ENCODE results near the gene ZNF217. TPM values are rescaled to one million over a fixed set of nuclear protein-coding genes. Genes with fewer than 3 reads are reported as not detected.

The ZNF217 gene
- total RNA-seq, 2 experiments from 2014 or later, result 133 to 144 TPM

DNA sequence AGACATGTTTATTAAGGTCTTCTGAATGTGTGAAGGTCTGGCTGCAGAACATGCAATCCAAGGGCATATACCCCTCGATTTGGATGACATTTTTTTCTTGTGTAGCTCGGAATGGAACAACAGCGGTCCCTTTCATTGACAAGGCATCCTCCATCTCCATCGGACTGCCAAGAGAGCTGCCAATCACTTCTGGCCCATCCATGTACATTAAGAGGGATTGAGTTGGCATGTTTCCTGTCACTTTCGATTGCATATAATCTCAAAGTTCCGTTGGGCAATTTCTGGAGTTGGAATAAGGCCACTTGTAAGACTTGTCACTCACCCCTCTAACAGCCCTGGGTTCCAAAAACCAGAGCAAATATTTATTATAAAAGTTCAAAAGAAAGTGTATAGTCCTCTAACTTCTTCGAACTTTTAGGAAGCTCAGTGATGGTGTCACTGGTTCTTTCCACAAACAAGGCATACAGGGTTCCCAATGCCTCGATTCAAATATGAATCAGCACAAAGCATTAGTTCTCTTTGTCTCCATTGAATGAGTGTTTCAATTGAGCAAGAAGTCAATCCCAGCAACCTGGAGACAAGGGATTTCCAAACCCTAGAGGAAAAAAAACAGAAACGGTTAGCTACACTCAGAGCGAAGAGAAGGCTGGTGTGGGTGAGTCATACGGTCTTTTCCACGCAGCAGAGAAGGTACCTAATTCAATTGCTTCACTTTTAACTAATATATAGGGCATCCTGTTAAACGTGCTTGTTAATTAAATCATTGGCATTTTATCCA, 10.9 kb downstream of the ZNF217 start:
- Mint-ChIP-seq H3K27ac (peak overlapping the region; percentile 92), H3K4me3 (peak overlapping the region; percentile 96), H3K9me3 (no peaks in the 10 kb centered on the region), H3K27me3 (no peaks in the 10 kb centered on the region), H3K36me3 (peaks cover 59% of the 10 kb centered on the region), H3K4me1 (peaks cover 65% of the 10 kb centered on the region)
- DNase-seq (no peak), ATAC-seq (ENCODE audit: low read depth) (peak; percentile 32)
- POLR2A ChIA-PET, result interaction anchor here (0.6 to 5.9 kb wide), 13 partner anchors 10 to 496 kb away, joined by 3 to 109 read pairs (median 3); partner anchors contain the start of gene ZNF217

DNA sequence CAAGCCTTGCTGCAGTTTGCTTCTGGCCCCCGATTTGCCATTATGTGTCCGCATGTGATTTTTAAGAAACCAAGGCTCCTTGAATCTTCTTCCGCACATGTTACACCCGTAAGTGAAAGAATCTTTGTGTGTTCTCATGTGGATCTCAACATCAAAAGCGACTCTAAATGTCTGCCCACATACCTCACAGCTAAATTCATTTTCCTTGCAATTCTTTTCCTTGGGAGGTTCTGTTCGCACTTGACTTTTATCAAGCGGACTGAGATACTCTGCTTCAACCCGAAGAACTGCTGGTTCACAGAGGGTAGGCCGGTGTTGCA, 11.4 kb downstream of the ZNF217 start:
- Mint-ChIP-seq H3K27me3 (no peaks in the 10 kb centered on the region), H3K9me3 (no peaks in the 10 kb centered on the region), H3K36me3 (peaks cover 65% of the 10 kb centered on the region), H3K4me3 (peak overlapping the region; percentile 96), H3K4me1 (peaks cover 70% of the 10 kb centered on the region), H3K27ac (peak overlapping the region; percentile 92)
- ATAC-seq (ENCODE audit: low read depth) (no peak), DNase-seq (no peak)
- POLR2A ChIA-PET, result interaction anchor here (0.8 to 5.9 kb wide), 7 partner anchors 11 to 356 kb away, joined by 3 to 109 read pairs (median 3); partner anchors contain the start of gene ZNF217

DNA sequence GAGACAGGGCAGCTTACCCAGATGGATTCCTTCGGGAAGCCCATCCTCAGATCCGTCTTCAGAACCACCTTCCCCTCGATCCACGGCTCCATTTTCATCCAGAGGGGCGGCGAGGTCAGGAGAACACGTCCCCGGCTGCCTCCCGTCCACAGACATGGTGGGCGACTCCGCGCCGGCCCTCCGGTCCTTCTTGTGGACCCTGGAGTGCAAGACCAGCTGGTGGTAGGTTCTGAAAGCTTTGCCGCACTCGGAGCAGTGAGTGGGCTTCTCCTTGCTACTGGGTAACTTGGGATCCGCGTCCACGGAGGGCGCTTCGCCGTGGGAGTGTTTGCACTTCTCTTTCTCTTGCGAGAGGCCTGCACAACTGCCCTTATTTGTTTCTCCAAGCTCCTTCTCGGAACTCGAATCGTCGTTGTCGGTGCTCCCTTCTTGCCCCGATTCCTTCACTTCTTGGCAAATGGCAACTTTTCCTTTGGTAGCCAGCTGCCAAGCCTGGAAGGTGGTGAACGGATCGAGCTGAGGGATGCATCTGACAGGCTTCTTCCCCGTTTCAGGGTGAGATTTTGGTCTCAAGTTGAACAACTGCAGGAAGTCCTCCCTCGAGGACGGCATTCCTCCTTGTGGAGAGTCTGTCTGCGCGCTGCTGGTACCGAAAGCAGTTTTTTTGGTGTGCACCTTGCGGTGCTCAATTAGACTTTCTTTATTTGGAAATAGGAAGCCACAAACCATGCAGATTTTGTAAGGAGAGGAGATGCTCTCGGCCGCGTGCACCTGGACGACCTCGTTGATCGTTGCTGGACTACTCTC, 12.0 kb downstream of the ZNF217 start:
- peak; percentile 15 for ATAC-seq (ENCODE audit: low read depth)
- DNase-seq, result no peak
- peaks cover 74% of the 10 kb centered on the region for H3K4me1 Mint-ChIP-seq
- peak overlapping the region; percentile 96 for H3K4me3 Mint-ChIP-seq
- POLR2A ChIA-PET, result interaction anchor here (0.6 to 5.9 kb wide), 6 partner anchors 11 to 357 kb away, joined by 3 to 109 read pairs (median 3); partner anchors contain the start of gene ZNF217
- peaks cover 68% of the 10 kb centered on the region for H3K36me3 Mint-ChIP-seq
- no peaks in the 10 kb centered on the region for H3K27me3 Mint-ChIP-seq
- no peaks in the 10 kb centered on the region for H3K9me3 Mint-ChIP-seq
- peak overlapping the region; percentile 92 for H3K27ac Mint-ChIP-seq

DNA sequence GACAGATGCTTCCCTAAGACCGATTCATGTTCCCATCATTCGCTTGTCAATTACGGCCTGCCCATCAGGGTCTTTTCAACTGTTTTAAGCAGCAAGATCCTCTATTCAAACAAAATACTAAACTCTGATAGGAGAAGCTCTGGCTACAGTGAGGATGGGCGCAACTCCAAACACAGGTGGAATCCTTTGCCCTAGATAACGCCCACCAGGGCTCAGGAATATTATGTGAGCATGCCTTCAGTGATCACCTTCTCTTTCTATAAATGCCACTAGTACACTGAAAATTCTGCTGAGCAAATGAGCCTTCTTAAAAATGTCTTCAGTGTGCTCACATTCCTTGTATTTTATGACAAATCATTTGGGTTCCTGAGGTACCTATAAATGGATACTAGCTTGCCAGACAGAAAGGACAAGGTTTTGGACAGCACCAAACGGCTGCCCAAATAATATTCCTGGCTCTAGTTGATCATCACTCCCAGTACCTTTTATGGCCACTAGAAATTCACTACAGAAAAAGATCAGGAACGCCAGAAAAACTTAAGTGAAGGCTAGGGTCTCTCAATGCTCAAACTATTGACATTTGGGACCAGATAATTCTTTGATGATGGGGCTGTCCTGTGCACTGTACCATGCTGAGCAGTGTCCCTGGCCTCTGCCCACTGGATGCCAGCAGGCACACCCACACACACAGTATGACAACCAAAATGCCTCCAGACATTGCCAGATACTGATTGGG, 13.1 kb downstream of the ZNF217 start:
- H3K36me3 Mint-ChIP-seq, result peaks cover 72% of the 10 kb centered on the region
- H3K27ac Mint-ChIP-seq, result peak overlapping the region; percentile 92
- ATAC-seq (ENCODE audit: low read depth) (no peak), DNase-seq (no peak)
- POLR2A ChIA-PET, result interaction anchor here (0.8 to 5.9 kb wide), 8 partner anchors 12 to 357 kb away, joined by 3 to 109 read pairs (median 6); partner anchors contain the start of gene ZNF217
- no peaks in the 10 kb centered on the region for H3K9me3 Mint-ChIP-seq
- no peaks in the 10 kb centered on the region for H3K27me3 Mint-ChIP-seq
- H3K4me3 Mint-ChIP-seq, result peak overlapping the region; percentile 96
- H3K4me1 Mint-ChIP-seq, result peaks cover 74% of the 10 kb centered on the region

DNA sequence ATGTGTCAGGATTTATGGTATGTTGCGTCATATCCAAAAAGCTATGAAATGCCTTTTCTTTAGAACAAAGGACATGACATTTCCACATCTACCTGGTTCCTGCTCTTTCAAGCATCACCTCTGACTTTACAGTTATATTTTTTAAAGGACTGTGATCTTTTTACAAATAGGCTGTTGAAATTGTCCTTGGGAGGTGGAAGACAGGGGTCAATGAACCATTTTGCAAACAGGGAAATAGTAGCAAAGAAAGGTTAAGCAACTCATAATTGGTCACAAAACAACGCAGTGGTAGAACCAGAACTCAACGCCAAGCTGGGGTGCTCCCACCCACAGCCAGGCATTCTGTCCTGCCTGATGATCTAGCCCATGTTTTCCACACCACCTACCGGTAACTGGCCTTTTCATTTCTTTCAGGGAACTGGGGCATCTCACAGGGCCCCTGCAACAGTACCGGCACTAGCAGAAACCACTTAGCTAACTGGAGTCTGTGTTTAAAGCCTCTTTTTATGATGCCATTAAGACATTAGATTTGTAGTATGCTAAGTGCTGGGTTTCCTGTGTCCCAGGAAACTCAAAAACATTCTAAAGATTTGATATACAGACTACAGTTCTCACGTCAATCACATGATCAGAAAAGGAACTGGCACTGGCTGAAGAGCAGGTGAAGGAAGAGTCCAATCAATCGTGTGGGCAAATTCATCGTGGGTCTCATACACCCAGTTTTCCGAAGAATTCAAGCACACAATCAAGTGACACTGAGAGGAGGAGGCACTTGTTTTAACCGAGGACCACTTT, 13.9 kb downstream of the ZNF217 start:
- Mint-ChIP-seq H3K27me3 (no peaks in the 10 kb centered on the region), H3K36me3 (peaks cover 78% of the 10 kb centered on the region), H3K4me1 (peaks cover 76% of the 10 kb centered on the region), H3K9me3 (no peaks in the 10 kb centered on the region), H3K4me3 (peak overlapping the region; percentile 96), H3K27ac (peak overlapping the region; percentile 92)
- POLR2A ChIA-PET, result interaction anchor here (0.7 to 5.9 kb wide), 16 partner anchors 13 to 358 kb away, joined by 3 to 109 read pairs (median 4); partner anchors contain the start of gene ZNF217
- DNase-seq, result no peak
- peak; percentile 54 for ATAC-seq (ENCODE audit: low read depth)

DNA sequence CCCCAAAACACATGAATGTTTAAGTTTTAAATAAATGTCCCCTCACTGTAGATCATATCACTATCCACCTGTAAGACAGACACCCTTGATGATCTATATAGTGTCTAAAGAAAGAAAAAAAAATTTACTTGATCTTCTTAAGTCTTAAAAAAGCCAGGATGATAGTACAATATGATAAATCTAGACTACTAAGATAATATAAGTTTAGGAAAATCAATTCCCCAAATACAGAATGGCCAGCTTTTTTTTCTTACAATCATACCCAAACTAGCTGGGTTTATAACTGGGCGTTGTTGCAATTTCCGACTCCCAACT, 14.4 kb downstream of the ZNF217 start:
- Mint-ChIP-seq H3K4me3 (peak overlapping the region; percentile 96), H3K4me1 (peaks cover 72% of the 10 kb centered on the region), H3K36me3 (peaks cover 82% of the 10 kb centered on the region), H3K27me3 (no peaks in the 10 kb centered on the region), H3K9me3 (no peaks in the 10 kb centered on the region), H3K27ac (peak overlapping the region; percentile 92)
- DNase-seq (no peak), ATAC-seq (ENCODE audit: low read depth) (no peak)
- POLR2A ChIA-PET, result interaction anchor here (0.7 to 5.9 kb wide), 15 partner anchors 14 to 359 kb away, joined by 3 to 109 read pairs (median 4); partner anchors contain the start of gene ZNF217

- no peaks in the 10 kb centered on the region for H3K27me3 Mint-ChIP-seq
- DNase-seq (no peak), ATAC-seq (ENCODE audit: low read depth) (peak; percentile 21)
- peak overlapping the region; percentile 92 for H3K27ac Mint-ChIP-seq
- H3K36me3 Mint-ChIP-seq, result peaks cover 86% of the 10 kb centered on the region
- no peaks in the 10 kb centered on the region for H3K9me3 Mint-ChIP-seq
- H3K4me1 Mint-ChIP-seq, result peaks cover 71% of the 10 kb centered on the region
- peak overlapping the region; percentile 96 for H3K4me3 Mint-ChIP-seq
- POLR2A ChIA-PET, result interaction anchor here (0.8 to 5.9 kb wide), 13 partner anchors 14 to 359 kb away, joined by 3 to 109 read pairs (median 5); partner anchors contain the start of gene ZNF217
Measured at GRCh38 chr20:53578492-53579222, 15.0 kb downstream of the ZNF217 start.

DNA sequence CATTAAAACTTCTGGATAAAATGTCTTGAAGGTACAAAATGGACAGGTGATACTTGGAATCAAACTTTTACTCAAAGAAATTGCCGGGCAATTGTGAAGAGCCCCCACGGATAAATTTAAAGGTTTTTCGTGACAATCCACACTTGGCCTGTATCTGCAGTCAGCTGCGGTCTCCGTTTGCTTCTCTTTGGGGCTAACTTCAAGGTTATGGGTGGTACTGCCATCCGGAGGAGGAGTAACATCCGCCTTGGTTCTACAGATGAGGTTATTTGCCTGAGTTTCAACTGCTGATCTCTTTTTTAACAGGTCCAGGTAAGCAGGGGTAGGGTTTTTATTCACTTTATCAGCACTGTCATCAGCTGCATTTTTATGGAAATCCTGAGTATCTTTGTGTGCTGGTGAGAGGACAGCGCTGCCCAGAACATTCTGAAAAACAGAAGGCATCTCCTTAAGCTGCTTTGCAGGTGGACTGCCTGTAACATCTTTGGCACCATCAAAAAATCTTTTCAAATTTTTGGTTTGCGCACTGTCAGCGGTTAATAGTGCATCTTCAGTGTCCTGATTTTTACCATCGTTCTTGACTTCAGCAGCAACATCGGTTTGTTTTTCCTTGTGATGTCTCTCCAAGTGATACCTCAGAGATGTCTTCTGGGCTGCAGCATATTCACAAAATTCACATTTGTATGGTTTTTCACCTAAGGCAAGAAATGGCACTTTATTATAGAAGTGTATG, 16.9 kb downstream of the ZNF217 start:
- Mint-ChIP-seq H3K27ac (peak overlapping the region; percentile 73), H3K4me1 (peaks cover 73% of the 10 kb centered on the region), H3K36me3 (peaks cover 86% of the 10 kb centered on the region), H3K9me3 (no peaks in the 10 kb centered on the region), H3K27me3 (no peaks in the 10 kb centered on the region), H3K4me3 (peak overlapping the region; percentile 96)
- ATAC-seq (ENCODE audit: low read depth) (peak; percentile 26), DNase-seq (peak; percentile 31)
- POLR2A ChIA-PET, result interaction anchor here (1.0 to 1.9 kb wide), 3 partner anchors 10 to 339 kb away, joined by 3 to 7 read pairs (median 3); no protein-coding TSS in a partner anchor

- H3K27me3 Mint-ChIP-seq, result no peaks in the 10 kb centered on the region
- peak overlapping the region; percentile 96 for H3K4me3 Mint-ChIP-seq
- POLR2A ChIA-PET, result interaction anchor here (0.6 to 1.2 kb wide), 3 partner anchors 19 to 340 kb away, joined by 3 read pairs; no protein-coding TSS in a partner anchor
- ATAC-seq (ENCODE audit: low read depth), result no peak
- DNase-seq, result peak; percentile 33
- no peaks in the 10 kb centered on the region for H3K9me3 Mint-ChIP-seq
- peaks cover 76% of the 10 kb centered on the region for H3K4me1 Mint-ChIP-seq
- peaks cover 86% of the 10 kb centered on the region for H3K36me3 Mint-ChIP-seq
- H3K27ac Mint-ChIP-seq, result peak overlapping the region; percentile 73
Measured at GRCh38 chr20:53576195-53576580, 17.5 kb downstream of the ZNF217 start.

GRCh38 chr20:53575481-53576194, 18.0 kb downstream of the ZNF217 start:
- Mint-ChIP-seq H3K4me1 (peaks cover 80% of the 10 kb centered on the region), H3K36me3 (peaks cover 81% of the 10 kb centered on the region), H3K27ac (peak overlapping the region; percentile 73), H3K9me3 (no peaks in the 10 kb centered on the region), H3K4me3 (peak overlapping the region; percentile 96), H3K27me3 (no peaks in the 10 kb centered on the region)
- DNase-seq (no peak), ATAC-seq (ENCODE audit: low read depth) (no peak)
- POLR2A ChIA-PET, result interaction anchor here (0.6 to 1.2 kb wide), 2 partner anchors 19 to 67 kb away, joined by 3 read pairs; no protein-coding TSS in a partner anchor

Measured in activated naive CD8-positive, alpha-beta T cell treated with anti-CD3 and anti-CD28 coated beads, Interleukin-2, amount 10 ng/mL, durations not matched to agents 7 days and 5 days (primary cell).